Prostate gland (tissue), 2 donors: Measurements from ENCODE around the gene LENG8.
"Not testable (repeated sequence)": the region's sequence is repeated elsewhere in the genome, so short reads cannot be mapped to it uniquely, and the experiment has no call there.

Experiments used
- CTCF ChIP-seq, 4 experiments: fragments of 200-600 bp in 2 of 4; fragments of 450-650 bp in 2 of 4; sonication (generic) in 2 of 4; IDR thresholded peaks; 1 replicate in 3 of 4; 2 replicates in 1 of 4; pipeline ENCODE4 v1.5.1; 2016 to 2019; ENCODE audit warnings: antibody characterized with exemption in 4 of 4, mild to moderate bottlenecking in 2 of 4, moderate library complexity in 2 of 4
- POLR2A ChIP-seq: fragments of 450-650 bp; IDR thresholded peaks from one replicate; pipeline ENCODE4 v1.6.1; 2016; ENCODE audit warnings: antibody characterized with exemption, mild to moderate bottlenecking

GRCh38 chr19:54493056-54493455 is 44.1 kb downstream of the LENG8 start:
- not testable (repeated sequence) for TF ChIP-seq CTCF (IDR thresholded peaks at IDR 0.05); POLR2A
